Stomach (tissue), 4 donors: ENCODE data around the gene AUTS2.

Source experiments
- POLR2A ChIP-seq, 4 donors: fragments of 450-650 bp; IDR thresholded peaks; one replicate each; pipeline ENCODE4 v1.6.1; 2016; ENCODE audit warnings: antibody characterized with exemption in 4 of 4, control low read depth in 2 of 4, mild to moderate bottlenecking in 1 of 4, moderate library complexity in 1 of 4
- TF ChIP-seq, protein P1 (sequence below), 7 experiments: fragments of 450-650 bp in 4 of 7; fragments of 200-600 bp in 3 of 7; sonication (generic) in 3 of 7; IDR thresholded peaks; one replicate each; pipeline ENCODE4 v1.5.1; 2016 to 2019; ENCODE audit warnings: antibody characterized with exemption in 7 of 7, control low read depth in 2 of 7, mild to moderate bottlenecking in 1 of 7

DNA sequence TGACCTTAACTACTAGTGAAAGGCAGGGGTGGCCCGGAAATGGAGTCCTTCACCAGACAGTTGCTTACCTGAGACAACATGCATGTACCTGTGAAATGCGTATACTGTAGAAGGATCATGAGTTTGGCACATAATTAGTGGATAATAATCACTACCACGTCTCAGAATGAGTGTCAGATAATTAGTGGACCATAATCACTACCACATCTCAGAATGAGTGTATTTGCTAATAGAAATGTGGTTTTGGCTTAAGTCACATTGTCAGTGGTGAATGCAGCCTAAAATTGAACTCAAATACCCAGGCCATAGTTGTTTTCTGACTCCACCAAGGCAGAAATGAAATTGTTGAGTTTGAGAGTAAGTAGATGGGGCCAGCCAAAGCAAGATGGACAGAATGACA is 1065.4 kb downstream of the AUTS2 start:
- TF ChIP-seq, protein P1, sequence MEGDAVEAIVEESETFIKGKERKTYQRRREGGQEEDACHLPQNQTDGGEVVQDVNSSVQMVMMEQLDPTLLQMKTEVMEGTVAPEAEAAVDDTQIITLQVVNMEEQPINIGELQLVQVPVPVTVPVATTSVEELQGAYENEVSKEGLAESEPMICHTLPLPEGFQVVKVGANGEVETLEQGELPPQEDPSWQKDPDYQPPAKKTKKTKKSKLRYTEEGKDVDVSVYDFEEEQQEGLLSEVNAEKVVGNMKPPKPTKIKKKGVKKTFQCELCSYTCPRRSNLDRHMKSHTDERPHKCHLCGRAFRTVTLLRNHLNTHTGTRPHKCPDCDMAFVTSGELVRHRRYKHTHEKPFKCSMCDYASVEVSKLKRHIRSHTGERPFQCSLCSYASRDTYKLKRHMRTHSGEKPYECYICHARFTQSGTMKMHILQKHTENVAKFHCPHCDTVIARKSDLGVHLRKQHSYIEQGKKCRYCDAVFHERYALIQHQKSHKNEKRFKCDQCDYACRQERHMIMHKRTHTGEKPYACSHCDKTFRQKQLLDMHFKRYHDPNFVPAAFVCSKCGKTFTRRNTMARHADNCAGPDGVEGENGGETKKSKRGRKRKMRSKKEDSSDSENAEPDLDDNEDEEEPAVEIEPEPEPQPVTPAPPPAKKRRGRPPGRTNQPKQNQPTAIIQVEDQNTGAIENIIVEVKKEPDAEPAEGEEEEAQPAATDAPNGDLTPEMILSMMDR (IDR thresholded peaks at IDR 0.05) = no peak
- no peak for TF ChIP-seq POLR2A (IDR thresholded peaks at IDR 0.05)
